ENCODE data around the gene INO80.

Gene INO80

DNA sequence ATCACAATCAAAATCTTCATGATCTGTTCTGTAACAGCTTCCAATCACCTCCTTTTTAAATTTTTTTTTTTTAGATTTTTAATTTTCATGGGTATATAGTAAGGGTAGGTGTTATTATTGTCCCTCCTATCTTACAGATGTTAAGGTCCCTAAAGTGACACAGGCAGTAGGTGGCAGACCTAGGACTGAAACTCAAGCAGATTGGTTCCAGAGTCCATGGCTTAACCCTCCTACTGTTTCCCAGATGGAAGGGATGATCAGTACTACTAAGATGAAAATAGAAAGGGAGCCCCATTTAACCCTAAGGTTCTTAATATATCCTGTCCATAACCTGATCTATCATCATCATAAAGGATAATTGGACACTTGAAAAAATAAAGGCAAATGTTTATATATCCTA, 105.7 kb downstream of the INO80 start:
- H2AFZ ChIP-seq (ENCODE audit: low read length): no peak overlapping the region
- H3K36me3 ChIP-seq (ENCODE audit: insufficient read depth, low read length): peaks cover 53% of the 10 kb centered on the region; the same call in 1 of the 2 replicates
- no peak overlapping the region for H3K4me2 ChIP-seq (ENCODE audit: low read depth, low read length, poor library complexity, severe bottlenecking)
- H3K9ac ChIP-seq (ENCODE audit: low read depth, low read length, poor library complexity, severe bottlenecking): no peak overlapping the region
- no peaks in the 10 kb centered on the region for H3K9me2 ChIP-seq (replicated peaks; ENCODE audit: low read depth, low read length)
- peaks cover 11% of the 10 kb centered on the region for H3K4me1 ChIP-seq (ENCODE audit: insufficient read depth, low read length, poor library complexity, severe bottlenecking)
- no peak overlapping the region for H3K4me3 ChIP-seq (ENCODE audit: low read length, poor library complexity, severe bottlenecking)
- H3K9me3 ChIP-seq (ENCODE audit: insufficient read depth, low read depth, low read length): no peaks in the 10 kb centered on the region
- no peaks in the 10 kb centered on the region for H3K79me2 ChIP-seq (ENCODE audit: insufficient read depth, low read length)
- no peaks in the 10 kb centered on the region for H3K27me3 ChIP-seq (ENCODE audit: insufficient read depth, low read length, poor library complexity, severe bottlenecking)
- H4K20me1 ChIP-seq (ENCODE audit: insufficient read depth, low read length, poor library complexity, severe bottlenecking): no peaks in the 10 kb centered on the region
- no peak for TF ChIP-seq CTCF (conservative IDR thresholded peaks at IDR 0.05; ENCODE audit: low read length)
- TF ChIP-seq EZH2phosphoT487 (IDR thresholded peaks at IDR 0.05; ENCODE audit: borderline replicate concordance): no peak
- no peaks in the 10 kb centered on the region for H3F3A ChIP-seq (ENCODE audit: low read depth)

DNA sequence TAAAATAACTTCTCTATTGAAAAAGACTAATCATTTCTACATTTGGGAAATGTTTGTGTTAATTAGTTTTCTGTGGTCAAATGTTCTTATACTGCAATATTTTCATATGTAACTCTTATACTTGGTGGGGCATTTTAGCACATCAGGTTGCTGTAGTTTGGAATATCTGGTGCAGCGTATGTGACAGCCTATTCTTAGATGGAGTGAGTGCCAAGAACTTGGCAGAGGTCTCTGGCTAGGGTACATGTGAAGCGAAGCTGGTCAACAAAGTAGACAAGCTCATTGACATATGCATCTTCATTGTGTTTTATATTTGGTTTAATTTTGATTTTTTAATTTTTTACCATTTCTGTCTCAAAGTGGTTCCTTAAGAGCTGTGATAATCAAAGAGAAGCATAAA, 109.6 kb downstream of the INO80 start:
- H3K4me2 ChIP-seq (ENCODE audit: low read depth, low read length, poor library complexity, severe bottlenecking): no peak overlapping the region
- no peaks in the 10 kb centered on the region for H3F3A ChIP-seq (ENCODE audit: low read depth)
- no peak overlapping the region for H3K9ac ChIP-seq (ENCODE audit: low read depth, low read length, poor library complexity, severe bottlenecking)
- no peak overlapping the region for H2AFZ ChIP-seq (ENCODE audit: low read length)
- H3K27me3 ChIP-seq (ENCODE audit: insufficient read depth, low read length, poor library complexity, severe bottlenecking): no peaks in the 10 kb centered on the region
- H3K36me3 ChIP-seq (ENCODE audit: insufficient read depth, low read length): peaks cover 38% of the 10 kb centered on the region; the same call in 1 of the 2 replicates
- H3K4me3 ChIP-seq (ENCODE audit: low read length, poor library complexity, severe bottlenecking): no peak overlapping the region
- H3K79me2 ChIP-seq (ENCODE audit: insufficient read depth, low read length): no peaks in the 10 kb centered on the region
- H3K4me1 ChIP-seq (ENCODE audit: insufficient read depth, low read length, poor library complexity, severe bottlenecking): peaks cover 6% of the 10 kb centered on the region
- TF ChIP-seq EZH2phosphoT487 (IDR thresholded peaks at IDR 0.05; ENCODE audit: borderline replicate concordance) (no peak), CTCF (conservative IDR thresholded peaks at IDR 0.05; ENCODE audit: low read length) (no peak)
- H3K9me3 ChIP-seq (ENCODE audit: insufficient read depth, low read depth, low read length): no peaks in the 10 kb centered on the region
- no peaks in the 10 kb centered on the region for H4K20me1 ChIP-seq (ENCODE audit: insufficient read depth, low read length, poor library complexity, severe bottlenecking)
- H3K9me2 ChIP-seq (replicated peaks; ENCODE audit: low read depth, low read length): no peaks in the 10 kb centered on the region

DNA sequence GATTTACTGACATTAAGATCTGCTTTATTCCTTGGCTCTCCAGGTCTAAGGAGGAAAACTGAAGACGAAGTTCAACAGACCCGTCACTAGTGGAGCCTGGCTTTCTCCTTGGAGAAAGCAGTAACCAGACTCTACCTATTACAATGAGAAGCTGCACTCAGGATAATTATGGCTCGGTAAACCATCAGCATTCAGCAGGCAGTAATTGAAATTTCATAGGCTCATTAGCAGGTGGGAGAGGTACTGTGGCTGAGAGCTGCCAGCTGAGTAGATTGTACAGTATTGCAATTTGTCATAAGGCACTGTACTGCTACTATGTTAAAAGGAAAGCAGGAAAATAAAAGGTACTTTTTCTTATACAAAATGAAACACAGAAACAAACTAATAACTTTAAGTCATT, 111.6 kb downstream of the INO80 start:
- no peaks in the 10 kb centered on the region for H3F3A ChIP-seq (ENCODE audit: low read depth)
- no peaks in the 10 kb centered on the region for H3K79me2 ChIP-seq (ENCODE audit: insufficient read depth, low read length)
- H3K36me3 ChIP-seq (ENCODE audit: insufficient read depth, low read length): peaks cover 39% of the 10 kb centered on the region; the same call in 1 of the 2 replicates
- no peak overlapping the region for H2AFZ ChIP-seq (ENCODE audit: low read length)
- H3K4me3 ChIP-seq (ENCODE audit: low read length, poor library complexity, severe bottlenecking): no peak overlapping the region
- H3K9me3 ChIP-seq (ENCODE audit: insufficient read depth, low read depth, low read length): no peaks in the 10 kb centered on the region
- H3K27me3 ChIP-seq (ENCODE audit: insufficient read depth, low read length, poor library complexity, severe bottlenecking): no peaks in the 10 kb centered on the region
- no peaks in the 10 kb centered on the region for H4K20me1 ChIP-seq (ENCODE audit: insufficient read depth, low read length, poor library complexity, severe bottlenecking)
- no peaks in the 10 kb centered on the region for H3K4me1 ChIP-seq (ENCODE audit: insufficient read depth, low read length, poor library complexity, severe bottlenecking)
- no peaks in the 10 kb centered on the region for H3K9me2 ChIP-seq (replicated peaks; ENCODE audit: low read depth, low read length)
- no peak overlapping the region for H3K9ac ChIP-seq (ENCODE audit: low read depth, low read length, poor library complexity, severe bottlenecking)
- no peak overlapping the region for H3K4me2 ChIP-seq (ENCODE audit: low read depth, low read length, poor library complexity, severe bottlenecking)
- TF ChIP-seq CTCF (conservative IDR thresholded peaks at IDR 0.05; ENCODE audit: low read length) (no peak), EZH2phosphoT487 (IDR thresholded peaks at IDR 0.05; ENCODE audit: borderline replicate concordance) (no peak)

Measured in Loucy (cell line).